Measurements from ENCODE around the gene FOSL2.

DNA sequence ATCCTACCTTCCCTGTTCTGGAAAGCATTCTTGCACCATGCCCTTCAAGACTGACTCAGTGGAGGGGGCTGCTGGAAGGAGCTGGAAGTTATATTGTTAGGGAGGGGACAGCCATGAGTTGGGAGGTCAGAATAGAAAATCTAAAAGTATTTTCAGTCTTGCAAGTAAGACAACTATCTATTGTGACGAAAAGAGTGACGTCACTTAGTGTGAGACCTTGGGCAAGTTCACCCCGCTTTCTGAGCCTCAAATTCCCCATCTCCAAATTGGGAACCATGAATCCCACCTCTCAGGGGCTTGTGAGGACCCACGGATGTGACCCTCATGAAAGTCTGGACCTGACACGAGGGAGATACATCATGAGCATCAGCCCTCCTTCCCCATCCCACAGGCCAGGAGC is 46.5 kb downstream of the FOSL2 start:
- TF ChIP-seq CTCF (optimal IDR thresholded peaks at IDR 0.05 in 1 of 3, IDR thresholded peaks at IDR 0.05 in 1 of 3, conservative IDR thresholded peaks at IDR 0.05 in 1 of 3; ENCODE audit: extremely low read depth in 1 of 3, insufficient read depth in 2 of 3, low read length in 3 of 3) (no peak), EZH2 (IDR thresholded peaks at IDR 0.05; ENCODE audit: low read length) (no peak)
